ENCODE data around the gene SEMA6B.
"Not testable (repeated sequence)": the region's sequence is repeated elsewhere in the genome, so short reads cannot be mapped to it uniquely, and the experiment has no call there.

The SEMA6B gene

GRCh38 chr19:4553092-4553695 is 6.3 kb downstream of the SEMA6B start:
- Mint-ChIP-seq H3K27ac (no peak overlapping the region), H3K36me3 (ENCODE audit: low read depth) (no peaks in the 10 kb centered on the region), H3K27me3 (peaks cover 8% of the 10 kb centered on the region), H3K4me3 (no peak overlapping the region), H3K4me1 (ENCODE audit: low read depth) (no peaks in the 10 kb centered on the region), H3K9me3 (no peaks in the 10 kb centered on the region)
- no peak for DNase-seq

GRCh38 chr19:4552525-4552819 is 7.0 kb downstream of the SEMA6B start:
- DNase-seq, result no peak
- no peak overlapping the region for H3K4me3 Mint-ChIP-seq
- H3K9me3 Mint-ChIP-seq, result no peaks in the 10 kb centered on the region
- peaks cover 8% of the 10 kb centered on the region for H3K27me3 Mint-ChIP-seq
- no peak overlapping the region for H3K27ac Mint-ChIP-seq
- H3K36me3 Mint-ChIP-seq (ENCODE audit: low read depth), result no peaks in the 10 kb centered on the region
- H3K4me1 Mint-ChIP-seq (ENCODE audit: low read depth), result no peaks in the 10 kb centered on the region

- no peak for DNase-seq
- Mint-ChIP-seq H3K27ac (no peak overlapping the region), H3K36me3 (ENCODE audit: low read depth) (no peaks in the 10 kb centered on the region), H3K27me3 (peaks cover 8% of the 10 kb centered on the region), H3K9me3 (no peaks in the 10 kb centered on the region), H3K4me1 (ENCODE audit: low read depth) (no peaks in the 10 kb centered on the region), H3K4me3 (no peak overlapping the region)
Measured at GRCh38 chr19:4550479-4551050, 8.9 kb downstream of the SEMA6B start.

- peaks cover 8% of the 10 kb centered on the region for H3K27me3 Mint-ChIP-seq
- no peaks in the 10 kb centered on the region for H3K9me3 Mint-ChIP-seq
- no peak for DNase-seq
- no peak overlapping the region for H3K27ac Mint-ChIP-seq
- no peaks in the 10 kb centered on the region for H3K4me1 Mint-ChIP-seq (ENCODE audit: low read depth)
- no peak overlapping the region for H3K4me3 Mint-ChIP-seq
- no peaks in the 10 kb centered on the region for H3K36me3 Mint-ChIP-seq (ENCODE audit: low read depth)
Measured at GRCh38 chr19:4550018-4550417, 9.5 kb downstream of the SEMA6B start.

- Mint-ChIP-seq H3K27ac (no peak overlapping the region), H3K4me1 (ENCODE audit: low read depth) (no peaks in the 10 kb centered on the region), H3K9me3 (no peaks in the 10 kb centered on the region), H3K27me3 (peaks cover 8% of the 10 kb centered on the region), H3K36me3 (ENCODE audit: low read depth) (no peaks in the 10 kb centered on the region), H3K4me3 (no peak overlapping the region)
- DNase-seq, result no peak
Measured at GRCh38 chr19:4548238-4548584, 11.3 kb downstream of the SEMA6B start.

GRCh38 chr19:4547303-4548237 is 11.9 kb downstream of the SEMA6B start:
- H3K4me3 Mint-ChIP-seq, result no peak overlapping the region
- H3K9me3 Mint-ChIP-seq, result no peaks in the 10 kb centered on the region
- H3K27me3 Mint-ChIP-seq, result peaks cover 8% of the 10 kb centered on the region
- no peak overlapping the region for H3K27ac Mint-ChIP-seq
- H3K4me1 Mint-ChIP-seq (ENCODE audit: low read depth), result no peaks in the 10 kb centered on the region
- no peak for DNase-seq
- H3K36me3 Mint-ChIP-seq (ENCODE audit: low read depth), result no peaks in the 10 kb centered on the region

- H3K36me3 Mint-ChIP-seq (ENCODE audit: low read depth), result no peaks in the 10 kb centered on the region
- no peak overlapping the region for H3K27ac Mint-ChIP-seq
- H3K27me3 Mint-ChIP-seq, result peaks cover 8% of the 10 kb centered on the region
- no peaks in the 10 kb centered on the region for H3K9me3 Mint-ChIP-seq
- no peak for DNase-seq
- peaks cover 10% of the 10 kb centered on the region for H3K4me1 Mint-ChIP-seq (ENCODE audit: low read depth)
- H3K4me3 Mint-ChIP-seq, result no peak overlapping the region
Measured at GRCh38 chr19:4543842-4544647, 15.4 kb downstream of the SEMA6B start.

GRCh38 chr19:4542896-4543841 is 16.3 kb downstream of the SEMA6B start:
- no peak overlapping the region for H3K4me3 Mint-ChIP-seq
- no peak overlapping the region for H3K27ac Mint-ChIP-seq
- no peak for DNase-seq
- H3K27me3 Mint-ChIP-seq, result peaks cover 14% of the 10 kb centered on the region
- no peaks in the 10 kb centered on the region for H3K36me3 Mint-ChIP-seq (ENCODE audit: low read depth)
- H3K4me1 Mint-ChIP-seq (ENCODE audit: low read depth), result peaks cover 12% of the 10 kb centered on the region
- H3K9me3 Mint-ChIP-seq, result no peaks in the 10 kb centered on the region

- Mint-ChIP-seq H3K4me1 (ENCODE audit: low read depth) (peaks cover 12% of the 10 kb centered on the region), H3K27me3 (peaks cover 23% of the 10 kb centered on the region)
- H3K9me3 Mint-ChIP-seq; H3K27ac Mint-ChIP-seq; H3K4me3 Mint-ChIP-seq; DNase-seq; H3K36me3 Mint-ChIP-seq (ENCODE audit: low read depth): not testable (repeated sequence)
Measured at GRCh38 chr19:4541806-4542145, 17.7 kb downstream of the SEMA6B start.

- Mint-ChIP-seq H3K27me3 (peaks cover 24% of the 10 kb centered on the region), H3K27ac (no peak overlapping the region), H3K4me1 (ENCODE audit: low read depth) (peaks cover 12% of the 10 kb centered on the region), H3K9me3 (no peaks in the 10 kb centered on the region), H3K4me3 (no peak overlapping the region), H3K36me3 (ENCODE audit: low read depth) (no peaks in the 10 kb centered on the region)
- no peak for DNase-seq
Measured at GRCh38 chr19:4541114-4541805, 18.2 kb downstream of the SEMA6B start.

GRCh38 chr19:4539693-4540581 is 19.5 kb downstream of the SEMA6B start, which contains the start of gene LRG1:
LRG1 (minus strand) TSS chr19:4540036; CDS start chr19:4540013, 23 bp downstream.
- Mint-ChIP-seq H3K27ac (no peak within 1 kb of the TSS), H3K27me3 (peaks cover 31% of the 10 kb centered on the region), H3K4me1 (ENCODE audit: low read depth) (peaks cover 14% of the 10 kb centered on the region), H3K36me3 (ENCODE audit: low read depth) (no peaks in the 10 kb centered on the region), H3K4me3 (no peak within 1 kb of the TSS), H3K9me3 (no peaks in the 10 kb centered on the region)
- DNase-seq, result no peak

- peaks cover 34% of the 10 kb centered on the region for H3K27me3 Mint-ChIP-seq
- no peaks in the 10 kb centered on the region for H3K9me3 Mint-ChIP-seq
- H3K27ac Mint-ChIP-seq, result no peak overlapping the region
- peaks cover 15% of the 10 kb centered on the region for H3K4me1 Mint-ChIP-seq (ENCODE audit: low read depth)
- no peaks in the 10 kb centered on the region for H3K36me3 Mint-ChIP-seq (ENCODE audit: low read depth)
- DNase-seq, result no peak
- H3K4me3 Mint-ChIP-seq, result no peak overlapping the region
Measured at GRCh38 chr19:4539169-4539692, 20.3 kb downstream of the SEMA6B start.
